ENCODE data around the gene GOLGA6L2. TPM values are rescaled to one million over a fixed set of nuclear protein-coding genes. Genes with fewer than 3 reads are reported as not detected.

GOLGA6L2 gene, protein sequence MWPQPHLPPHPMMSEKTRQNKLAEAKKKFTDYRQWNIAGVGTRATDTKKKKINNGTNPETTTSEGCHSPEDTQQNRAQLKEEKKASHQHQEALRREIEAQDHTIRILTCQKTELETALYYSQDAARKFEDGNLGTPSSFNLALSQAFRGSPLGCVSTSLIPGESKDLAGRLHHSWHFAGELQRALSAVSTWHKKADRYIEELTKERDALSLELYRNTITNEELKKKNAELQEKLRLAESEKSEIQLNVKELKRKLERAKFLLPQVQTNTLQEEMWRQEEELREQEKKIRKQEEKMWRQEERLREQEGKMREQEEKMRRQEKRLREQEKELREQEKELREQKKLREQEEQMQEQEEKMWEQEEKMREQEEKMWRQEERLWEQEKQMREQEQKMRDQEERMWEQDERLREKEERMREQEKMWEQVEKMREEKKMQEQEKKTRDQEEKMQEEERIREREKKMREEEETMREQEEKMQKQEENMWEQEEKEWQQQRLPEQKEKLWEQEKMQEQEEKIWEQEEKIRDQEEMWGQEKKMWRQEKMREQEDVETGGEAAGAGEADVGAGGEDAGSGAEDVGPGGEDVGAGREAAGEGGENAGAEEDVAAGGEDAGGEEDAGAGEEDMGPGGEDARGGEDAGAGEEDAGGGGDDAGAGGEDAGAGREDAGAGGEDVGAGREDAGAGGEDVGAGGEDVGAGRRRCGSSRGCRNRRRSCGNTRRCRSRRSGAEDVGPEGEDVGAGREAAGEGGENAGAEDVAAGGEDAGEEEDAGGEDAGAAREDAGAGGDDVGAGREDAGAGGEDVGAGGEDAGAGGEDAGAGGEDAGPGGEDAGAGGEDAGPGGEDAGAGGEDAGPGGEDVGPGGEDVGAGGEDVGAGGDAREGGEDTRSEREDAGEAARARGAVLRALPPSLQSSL
- not detected for total RNA-seq

GRCh38 chr15:23447107-23447500 is at the start of gene GOLGA6L2:
GOLGA6L2 (minus strand) TSS chr15:23447243; CDS start chr15:23447181, 62 bp downstream.
- H3K27ac ChIP-seq, result no peak within 1 kb of the TSS
- H3K36me3 ChIP-seq, result no peaks in the 10 kb centered on the region
- H3K27me3 ChIP-seq, result peaks cover 0 to 4% (median 0%) of the 10 kb centered on the region in 4 donors
- H3K4me1 ChIP-seq, result no peaks in the 10 kb centered on the region
- intact Hi-C loops (cut with DNase I), result no loop called here
- H3K4me3 ChIP-seq, result no peak within 1 kb of the TSS
- no peak for DNase-seq
- no peaks in the 10 kb centered on the region for H3K9me3 ChIP-seq
- TF ChIP-seq POLR2A (IDR thresholded peaks at IDR 0.05), result no peak
- TF ChIP-seq CTCF (IDR thresholded peaks at IDR 0.05), result no peak
- WGBS, 2 donors, result 72 to 85% methylated on average over 5 to 9 of the region's 10 CpGs

DNA sequence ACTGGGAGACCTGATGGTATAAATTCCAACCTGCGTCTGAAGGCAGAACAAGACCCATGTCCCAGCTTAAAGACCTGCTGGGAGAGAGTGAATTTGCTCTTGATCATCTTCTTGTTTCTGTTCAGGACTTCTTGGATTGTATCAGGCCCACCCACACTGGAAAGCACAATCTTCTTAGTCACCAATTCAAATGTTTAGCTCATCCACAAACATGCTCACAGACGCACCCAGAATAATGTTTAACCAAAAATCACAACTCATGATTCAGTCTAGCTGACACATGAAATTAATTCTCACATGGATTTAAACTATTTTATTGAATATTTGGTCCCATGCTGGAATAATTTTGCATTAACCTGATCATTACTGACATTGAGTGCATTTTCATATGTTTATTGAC is 37.8 kb upstream of the GOLGA6L2 start:
- DNase-seq, result no peak
- Histone ChIP-seq H3K4me3 (no peak overlapping the region), H3K9me3 (no peaks in the 10 kb centered on the region), H3K4me1 (no peaks in the 10 kb centered on the region), H3K27ac (no peak overlapping the region), H3K36me3 (no peaks in the 10 kb centered on the region), H3K27me3 (no peaks in the 10 kb centered on the region)
- WGBS, 2 donors, result 66 to 70% methylated on average over 2 of the region's 2 CpGs
- intact Hi-C loops (cut with DNase I), result no loop called here
- no peak for TF ChIP-seq POLR2A (IDR thresholded peaks at IDR 0.05)
- no peak for TF ChIP-seq CTCF (IDR thresholded peaks at IDR 0.05)

DNA sequence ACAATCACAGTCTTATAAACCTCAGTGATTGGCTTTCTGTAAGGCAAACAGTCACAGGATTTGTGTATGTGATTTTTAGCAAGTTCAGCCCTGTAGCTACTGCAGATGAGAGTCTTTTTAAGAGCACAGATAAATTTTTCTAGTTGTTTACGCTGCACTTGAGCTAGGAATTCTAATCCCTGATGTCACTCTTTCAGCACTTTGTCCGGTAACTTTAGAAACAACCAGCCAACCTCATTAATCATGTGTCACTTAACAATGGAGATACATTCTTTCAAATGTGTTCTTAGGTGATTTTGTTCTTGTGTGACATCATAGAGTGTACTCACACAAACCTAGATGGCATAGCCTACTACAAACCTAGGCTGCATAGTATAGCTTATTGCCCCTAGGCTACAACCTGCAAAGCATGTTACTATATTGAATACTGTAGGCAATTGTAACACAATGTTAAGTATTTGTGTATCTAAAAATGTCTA is 36.8 kb upstream of the GOLGA6L2 start:
- H3K27me3 ChIP-seq, result no peaks in the 10 kb centered on the region
- H3K27ac ChIP-seq, result no peak overlapping the region
- TF ChIP-seq POLR2A (IDR thresholded peaks at IDR 0.05), result no peak
- no peak for TF ChIP-seq CTCF (IDR thresholded peaks at IDR 0.05)
- no peaks in the 10 kb centered on the region for H3K4me1 ChIP-seq
- intact Hi-C loops (cut with DNase I), result no loop called here
- H3K9me3 ChIP-seq, result no peaks in the 10 kb centered on the region
- no peak overlapping the region for H3K4me3 ChIP-seq
- no peaks in the 10 kb centered on the region for H3K36me3 ChIP-seq
- DNase-seq, result no peak
- 19 to 31% methylated on average over 2 of the region's 2 CpGs for WGBS, 2 donors

GRCh38 chr15:23482764-23483489 is 35.9 kb upstream of the GOLGA6L2 start:
- intact Hi-C loops (cut with DNase I), result no loop called here
- WGBS, 2 donors, result 36 to 40% methylated on average over 3 of the region's 3 CpGs
- no peak for DNase-seq
- Histone ChIP-seq H3K4me1 (no peaks in the 10 kb centered on the region), H3K27me3 (no peaks in the 10 kb centered on the region), H3K36me3 (no peaks in the 10 kb centered on the region), H3K9me3 (no peaks in the 10 kb centered on the region), H3K4me3 (no peak overlapping the region), H3K27ac (no peak overlapping the region)
- no peak for TF ChIP-seq POLR2A (IDR thresholded peaks at IDR 0.05)
- TF ChIP-seq CTCF (IDR thresholded peaks at IDR 0.05), result no peak

Data from esophagus squamous epithelium (tissue), 5 donors.